ENCODE measurements around the gene PCNX2.

DNA sequence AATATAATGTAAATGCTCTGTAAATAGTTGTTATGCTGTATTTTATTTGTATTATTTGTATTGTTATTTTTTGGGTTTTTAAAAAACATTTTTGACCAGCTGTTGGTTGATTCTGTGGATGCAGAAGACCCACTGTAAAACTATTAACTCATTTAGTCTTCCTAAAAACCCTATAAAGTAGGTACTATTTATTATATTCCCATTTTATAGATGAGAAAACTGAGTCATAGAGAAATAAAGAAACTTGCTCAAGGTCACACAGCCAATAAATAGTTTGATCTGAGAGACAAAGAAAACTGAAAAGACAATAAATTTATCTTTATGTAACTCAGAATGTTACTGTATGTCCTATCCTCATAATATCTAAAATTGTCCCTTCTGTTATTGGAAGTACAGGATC is 30.8 kb upstream of the PCNX2 start:
- TF ChIP-seq ZNF274 (IDR thresholded peaks at IDR 0.05; ENCODE audit: low read depth, low read length) = no peak
- no peak for TF ChIP-seq YY1 (IDR thresholded peaks at IDR 0.05; ENCODE audit: insufficient read depth, insufficient read length)
